GM21360 (cell line): ENCODE results near the gene SMYD4.
A peak's percentile ranks its signal among the peaks of the same experiment; 100 is the strongest.
"Not testable (repeated sequence)": the region's sequence is repeated elsewhere in the genome, so short reads cannot be mapped to it uniquely, and the experiment has no call there.

ENCODE experiments used
- ATAC-seq: cut with Tn5 transposase; IDR thresholded peaks from one replicate; pipeline ENCODE4 v1.9.1; 2021; ENCODE audit warnings: mild to moderate bottlenecking, moderate library complexity; ENCODE audit not compliant: unreplicated experiment

The SMYD4 gene, protein sequence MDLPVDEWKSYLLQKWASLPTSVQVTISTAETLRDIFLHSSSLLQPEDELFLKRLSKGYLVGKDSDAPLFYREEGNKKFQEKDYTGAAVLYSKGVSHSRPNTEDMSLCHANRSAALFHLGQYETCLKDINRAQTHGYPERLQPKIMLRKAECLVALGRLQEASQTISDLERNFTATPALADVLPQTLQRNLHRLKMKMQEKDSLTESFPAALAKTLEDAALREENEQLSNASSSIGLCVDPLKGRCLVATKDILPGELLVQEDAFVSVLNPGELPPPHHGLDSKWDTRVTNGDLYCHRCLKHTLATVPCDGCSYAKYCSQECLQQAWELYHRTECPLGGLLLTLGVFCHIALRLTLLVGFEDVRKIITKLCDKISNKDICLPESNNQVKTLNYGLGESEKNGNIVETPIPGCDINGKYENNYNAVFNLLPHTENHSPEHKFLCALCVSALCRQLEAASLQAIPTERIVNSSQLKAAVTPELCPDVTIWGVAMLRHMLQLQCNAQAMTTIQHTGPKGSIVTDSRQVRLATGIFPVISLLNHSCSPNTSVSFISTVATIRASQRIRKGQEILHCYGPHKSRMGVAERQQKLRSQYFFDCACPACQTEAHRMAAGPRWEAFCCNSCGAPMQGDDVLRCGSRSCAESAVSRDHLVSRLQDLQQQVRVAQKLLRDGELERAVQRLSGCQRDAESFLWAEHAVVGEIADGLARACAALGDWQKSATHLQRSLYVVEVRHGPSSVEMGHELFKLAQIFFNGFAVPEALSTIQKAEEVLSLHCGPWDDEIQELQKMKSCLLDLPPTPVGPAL

DNA sequence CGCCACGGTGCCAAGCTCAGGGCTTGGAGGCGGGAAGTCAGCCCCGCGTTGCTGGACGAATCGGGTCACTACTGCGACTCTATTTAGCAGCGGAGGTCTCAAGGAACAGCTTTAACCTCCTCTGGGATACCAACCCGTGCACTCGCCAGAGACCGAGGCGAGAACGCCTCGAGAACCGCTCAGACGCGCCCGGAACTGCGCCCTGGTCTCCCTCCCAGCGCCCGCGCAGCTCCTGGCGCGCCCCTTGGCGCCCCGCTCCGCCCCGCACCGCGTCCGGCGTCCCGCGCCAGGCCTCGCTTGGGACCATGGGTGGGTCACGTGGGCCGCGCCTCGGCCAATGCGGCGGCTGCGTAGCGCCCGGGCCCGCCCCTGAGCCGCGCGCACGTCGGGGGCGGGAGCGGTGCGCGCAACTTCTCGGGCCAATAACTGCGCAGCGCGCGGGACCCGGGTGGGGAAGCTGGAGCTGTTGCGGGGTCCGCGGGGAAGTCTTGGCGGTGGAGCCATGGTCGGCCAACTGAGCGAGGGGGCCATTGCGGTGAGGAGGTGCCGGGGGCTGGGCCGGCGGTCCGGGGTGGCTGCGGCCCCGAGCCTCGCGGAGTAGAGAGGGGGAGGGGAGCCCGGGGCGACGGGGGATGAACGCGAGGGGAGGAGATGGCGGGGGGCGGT is at the start of gene SMYD4, which contains the start of gene RPA1:
Gene SMYD4 (minus strand): TSS at position 311 of the 666 bp plus-strand sequence. CDS start 1,908 bp downstream, outside the sequence.
Gene RPA1 (plus strand): TSS at position 414 of the 666 bp plus-strand sequence. CDS start 89 bp downstream, at position 503.
- ATAC-seq, result peak; percentile 82

DNA sequence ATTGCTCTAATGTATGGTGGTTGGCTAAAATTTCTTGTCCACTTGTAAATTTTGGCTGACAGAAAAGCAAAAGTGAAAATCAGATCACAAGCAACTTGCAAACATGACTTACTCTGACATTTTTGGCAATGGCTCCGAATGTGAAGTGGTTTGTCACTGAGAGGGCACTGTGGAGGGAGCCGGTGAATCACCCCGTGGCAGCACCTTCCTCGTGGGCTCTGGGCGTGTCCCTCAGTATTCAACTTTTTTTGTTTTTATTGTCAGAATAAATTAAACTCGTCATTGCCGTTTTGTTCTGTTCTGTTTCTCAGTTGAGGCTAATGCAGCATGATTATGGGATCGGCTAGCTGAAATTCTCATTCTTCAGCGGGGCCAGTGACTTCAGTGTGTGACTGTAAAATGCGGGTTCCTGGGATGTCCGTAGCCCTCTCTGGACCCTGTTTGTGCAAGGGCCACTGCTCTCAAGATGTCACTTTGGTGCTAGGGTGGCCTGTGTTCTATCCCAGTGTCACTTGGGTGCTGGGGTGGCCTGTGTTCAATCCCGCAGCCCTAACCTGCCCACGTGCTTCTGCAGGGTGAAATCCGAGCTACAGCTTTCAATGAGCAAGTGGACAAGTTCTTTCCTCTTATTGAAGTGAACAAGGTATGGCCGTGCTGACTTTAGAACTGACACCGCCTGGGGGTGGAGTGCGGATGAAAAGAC is 48.9 kb upstream of the SMYD4 start:
- no peak for ATAC-seq

DNA sequence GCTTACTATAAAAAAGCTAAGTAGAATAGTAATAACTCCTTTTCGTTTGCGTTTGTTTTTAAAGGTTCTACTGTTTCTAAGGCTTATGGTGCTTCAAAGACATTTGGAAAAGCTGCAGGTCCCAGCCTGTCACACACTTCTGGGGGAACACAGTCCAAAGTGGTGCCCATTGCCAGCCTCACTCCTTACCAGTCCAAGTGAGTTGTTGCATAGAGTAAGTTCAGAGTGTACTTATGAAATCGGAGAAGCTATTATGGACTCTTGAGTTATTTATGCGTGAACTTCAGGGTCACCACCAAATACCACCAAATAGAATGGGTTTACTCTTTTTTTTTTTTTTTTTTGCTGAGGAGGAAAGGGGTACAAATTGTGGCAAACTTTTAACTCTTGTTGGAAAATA is 45.9 kb upstream of the SMYD4 start:
- no peak for ATAC-seq

DNA sequence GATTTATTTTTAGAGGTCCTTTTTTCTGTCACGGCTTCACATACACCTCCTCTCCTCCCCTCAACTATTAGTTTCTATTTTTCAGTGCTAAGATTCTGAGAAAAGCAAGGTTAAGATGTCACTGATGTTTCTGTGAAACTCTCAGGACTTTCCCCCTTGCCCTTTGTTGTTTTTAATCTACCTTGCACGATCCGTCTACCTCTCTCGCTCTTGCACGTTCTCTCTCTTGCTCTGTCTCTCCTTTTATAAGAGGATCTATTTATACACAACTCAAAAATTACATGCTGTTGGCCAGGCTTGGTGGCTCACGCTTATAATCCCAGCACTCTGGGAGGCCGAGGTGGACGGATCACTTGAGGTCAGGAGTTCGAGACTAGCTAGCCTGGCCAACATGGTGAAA is 43.7 kb upstream of the SMYD4 start:
- no peak for ATAC-seq

DNA sequence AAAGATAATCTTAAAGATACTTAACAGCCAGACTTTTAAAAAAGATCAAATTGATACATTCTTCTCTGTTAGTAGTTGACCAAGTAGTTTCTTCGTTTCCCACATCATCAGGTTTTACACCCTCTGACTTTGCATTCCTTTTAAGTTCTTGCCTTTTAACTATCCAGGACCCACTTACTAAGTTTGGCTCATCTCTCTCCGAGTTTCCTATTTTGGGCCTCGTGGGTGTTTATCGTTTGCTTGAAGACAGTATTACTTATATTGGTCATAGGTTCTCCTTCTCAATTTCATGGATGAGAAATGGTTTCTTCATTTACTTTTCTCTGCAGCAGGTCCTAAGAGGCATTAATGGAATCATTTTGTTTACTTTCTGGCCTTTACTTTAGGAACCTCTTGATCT is 43.3 kb upstream of the SMYD4 start:
- ATAC-seq, result no peak

DNA sequence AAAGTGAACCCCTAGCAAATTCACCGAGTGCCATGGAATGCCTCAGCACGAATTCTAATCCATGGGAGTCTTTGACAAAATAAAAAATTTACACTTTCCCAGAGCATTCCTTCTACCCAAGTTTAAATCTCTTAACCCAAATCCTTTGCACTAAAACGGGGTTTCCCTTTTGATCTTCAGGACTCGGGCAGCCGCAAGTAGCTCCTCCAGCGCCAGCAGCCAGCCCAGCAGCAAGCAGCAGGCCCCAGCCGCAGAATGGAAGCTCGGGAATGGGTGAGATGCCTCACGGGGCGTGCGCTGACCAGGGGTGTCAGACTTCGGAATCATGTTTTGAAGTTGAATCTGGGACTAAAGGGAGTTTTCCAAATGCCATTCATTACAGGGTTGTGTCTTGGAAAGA is 42.6 kb upstream of the SMYD4 start:
- no peak for ATAC-seq

DNA sequence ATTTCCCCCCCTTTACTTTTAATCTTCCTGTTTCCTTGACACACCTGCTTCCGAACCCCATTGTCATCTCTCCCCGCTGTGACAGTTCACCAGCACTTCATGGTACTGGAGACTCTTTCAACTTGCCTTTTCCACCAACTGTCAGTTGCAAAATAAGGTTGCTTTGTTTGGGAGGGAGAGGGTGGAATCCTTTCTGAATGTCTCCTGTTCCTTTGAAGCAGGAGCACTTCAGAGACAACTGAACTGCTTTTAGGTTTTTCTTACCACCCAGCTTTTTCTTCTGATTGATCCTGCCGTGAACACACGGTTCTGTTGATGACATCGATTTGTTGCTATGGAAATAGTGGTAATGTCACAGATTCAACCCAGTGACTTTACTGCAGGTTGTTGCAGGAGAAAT is 42.1 kb upstream of the SMYD4 start:
- ATAC-seq, result no peak

DNA sequence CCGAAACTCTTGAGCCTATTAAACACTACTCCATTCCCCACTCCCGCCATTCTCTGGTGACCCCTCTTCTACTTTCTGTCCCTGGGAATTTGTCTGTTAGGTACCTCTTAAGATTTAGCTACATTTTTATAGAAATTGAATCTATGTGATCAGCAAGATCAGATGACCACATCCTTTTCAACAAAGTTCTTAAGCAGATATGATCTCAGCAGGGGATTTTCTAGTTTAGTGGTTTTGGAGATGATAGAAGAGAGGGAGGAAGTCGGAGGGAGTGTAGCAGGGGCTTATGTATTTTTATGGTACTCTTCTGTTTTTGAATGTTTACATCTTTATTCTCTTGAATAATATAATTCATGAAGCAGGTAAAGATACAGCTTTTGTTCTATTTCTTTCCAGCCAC is 40.9 kb upstream of the SMYD4 start:
- ATAC-seq, result no peak

DNA sequence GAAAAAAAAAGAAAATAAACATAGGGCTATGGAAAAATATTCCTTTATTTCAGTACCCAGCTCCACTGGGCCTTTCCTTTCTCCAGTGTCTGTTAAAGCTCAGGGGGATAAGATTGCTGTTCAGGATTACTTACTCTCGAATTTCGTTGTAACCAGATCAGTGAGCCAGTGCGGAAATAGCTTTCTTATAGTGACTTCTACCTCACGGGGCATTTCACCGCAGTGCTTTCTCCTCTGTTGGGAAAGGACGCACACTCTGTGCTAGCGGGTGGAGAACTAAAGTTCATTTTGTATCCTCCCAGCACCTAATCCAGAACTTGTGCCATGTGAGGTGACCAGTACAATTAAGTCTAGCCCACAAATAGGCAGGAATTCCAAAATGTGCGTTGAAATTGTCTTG is 38.4 kb upstream of the SMYD4 start:
- no peak for ATAC-seq

DNA sequence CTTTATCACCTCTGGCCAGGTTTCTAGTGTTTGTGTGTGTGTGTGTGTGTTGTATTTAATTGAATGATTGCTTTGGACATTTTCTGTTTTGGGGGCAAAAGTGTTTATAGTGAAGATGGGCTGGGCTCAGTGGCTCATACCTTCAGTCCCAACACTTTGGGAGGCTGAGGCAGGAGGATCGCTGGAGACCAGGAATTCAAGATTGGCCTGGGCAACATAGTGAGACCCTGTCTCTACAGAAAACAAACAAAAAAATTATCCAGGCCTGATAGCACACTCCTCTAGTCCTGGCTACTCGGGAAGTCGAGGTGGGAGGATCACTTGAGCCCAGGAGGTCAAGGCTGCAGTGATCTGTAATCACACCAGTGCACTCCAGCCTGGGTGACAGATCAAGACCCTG is 37.6 kb upstream of the SMYD4 start:
- ATAC-seq, result no peak

DNA sequence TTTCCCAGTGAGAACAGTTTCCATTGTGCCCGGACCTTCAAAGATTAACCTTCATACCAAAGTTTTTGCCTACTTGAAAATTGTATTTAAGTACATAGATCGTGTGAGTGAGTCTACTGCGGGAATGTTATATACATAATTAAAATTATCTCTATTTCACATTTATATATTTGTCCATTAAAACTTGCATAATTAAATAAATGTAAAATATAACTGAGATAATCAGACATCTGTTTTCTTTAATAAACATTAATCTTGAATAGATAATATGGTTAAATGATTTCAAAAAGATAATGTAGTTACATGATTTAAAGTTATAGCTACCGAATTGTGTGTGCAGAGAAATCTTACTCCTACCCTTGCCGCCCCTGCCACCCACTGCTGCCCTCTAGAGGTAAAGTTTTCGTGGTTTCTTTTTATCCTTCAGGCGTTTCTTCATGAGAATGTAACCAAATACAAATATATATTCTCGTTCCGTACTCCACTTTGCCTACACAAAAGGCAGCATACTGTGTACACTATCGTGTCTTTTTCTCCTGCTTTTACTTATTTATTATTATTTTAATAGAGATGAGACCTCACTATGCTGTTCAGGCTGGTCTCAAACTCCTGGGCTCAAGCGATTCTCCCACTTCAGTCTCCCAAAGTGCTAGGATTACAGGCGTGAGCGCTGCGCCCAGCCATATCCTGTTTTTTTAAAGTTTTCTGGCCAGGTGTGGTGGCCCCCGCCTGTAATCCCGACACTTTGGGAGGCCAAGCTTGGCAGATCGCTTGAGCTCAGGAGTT is 35.7 kb upstream of the SMYD4 start:
- no peak for ATAC-seq

DNA sequence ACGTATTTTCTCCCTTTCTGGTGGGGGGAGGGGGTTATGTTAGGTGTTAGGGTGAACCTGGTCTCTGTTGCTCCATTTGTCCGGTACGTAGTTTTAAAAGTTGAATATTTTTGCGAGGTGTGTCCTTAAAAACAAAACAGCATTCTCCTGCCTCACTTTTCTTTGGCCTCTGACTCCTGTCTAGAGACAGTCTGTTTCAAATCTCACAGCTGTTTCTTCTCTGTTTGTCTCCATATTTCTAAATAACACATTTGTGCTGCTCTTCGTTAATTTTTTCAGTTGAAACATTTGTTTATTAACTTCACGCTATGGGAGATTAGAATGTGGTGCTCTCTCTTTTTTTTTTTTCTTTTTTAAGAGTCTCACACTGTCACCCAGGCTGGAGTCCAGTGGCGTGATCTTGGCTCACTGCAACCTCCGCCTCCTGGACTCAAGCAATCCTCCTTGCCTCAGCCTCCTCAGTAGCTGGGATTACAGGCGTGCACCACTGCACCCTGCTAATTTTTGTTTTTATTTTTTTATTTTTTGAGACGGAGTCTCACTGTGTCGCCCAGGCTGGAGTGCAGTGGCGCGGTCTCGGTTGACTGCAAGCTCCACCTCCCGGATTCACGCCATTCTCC is 31.8 kb upstream of the SMYD4 start:
- ATAC-seq, result no peak

DNA sequence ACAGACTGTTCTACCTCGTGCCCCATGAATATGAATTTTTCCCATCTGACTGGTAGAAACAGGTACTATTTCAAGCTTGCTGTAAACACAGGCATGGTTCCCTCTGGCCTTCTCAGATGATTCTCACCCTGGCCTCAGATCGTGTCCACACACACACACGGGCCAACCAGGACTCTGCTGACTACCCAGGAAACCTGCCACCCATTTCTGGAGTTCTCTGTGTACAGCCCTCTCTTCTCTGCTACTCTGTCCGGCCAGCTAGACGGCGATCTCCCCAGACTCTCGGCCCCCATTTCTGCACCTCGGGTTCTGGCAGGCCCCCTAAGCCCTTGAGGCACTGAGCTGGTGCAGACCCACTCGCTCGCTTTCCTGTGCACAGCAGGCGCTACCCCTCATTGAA is 31.3 kb upstream of the SMYD4 start:
- ATAC-seq, result no peak

DNA sequence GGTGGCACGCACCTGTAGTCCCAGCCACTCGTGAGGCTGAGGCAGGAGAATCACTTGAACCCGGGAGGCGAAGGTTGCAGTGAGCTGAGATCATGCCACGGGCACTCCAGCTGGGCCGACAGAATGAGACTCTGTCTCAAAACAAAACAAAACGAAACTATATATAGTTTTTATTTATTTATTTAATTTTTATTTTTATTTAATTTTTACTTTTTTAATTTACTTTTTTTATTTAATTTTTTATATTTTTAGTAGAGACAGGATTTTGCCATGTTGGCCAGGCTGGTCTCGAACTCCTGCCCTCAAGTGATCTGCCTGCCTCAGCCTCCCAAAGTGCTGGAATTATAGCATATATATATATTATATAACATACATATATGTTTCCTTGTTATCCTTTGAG is 26.8 kb upstream of the SMYD4 start:
- ATAC-seq, result not testable (repeated sequence)

DNA sequence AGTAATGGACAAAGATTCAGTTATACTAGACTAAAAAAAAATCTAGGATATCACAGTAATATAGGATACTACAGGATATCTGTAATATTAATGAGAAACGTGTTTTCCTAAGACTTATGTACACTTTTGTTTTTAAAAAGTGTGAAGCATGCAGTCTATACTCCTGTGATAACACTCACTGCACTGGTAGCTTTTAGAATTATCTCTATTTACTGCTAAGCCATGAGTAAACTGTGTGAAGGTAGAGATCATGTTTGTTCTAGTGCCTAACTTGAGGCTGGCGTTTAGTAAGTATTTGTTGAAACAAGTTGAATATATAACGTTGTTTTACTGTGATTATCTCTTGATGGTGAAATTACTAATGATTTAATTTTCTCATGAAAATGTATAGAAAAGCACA is 24.0 kb upstream of the SMYD4 start:
- no peak for ATAC-seq

DNA sequence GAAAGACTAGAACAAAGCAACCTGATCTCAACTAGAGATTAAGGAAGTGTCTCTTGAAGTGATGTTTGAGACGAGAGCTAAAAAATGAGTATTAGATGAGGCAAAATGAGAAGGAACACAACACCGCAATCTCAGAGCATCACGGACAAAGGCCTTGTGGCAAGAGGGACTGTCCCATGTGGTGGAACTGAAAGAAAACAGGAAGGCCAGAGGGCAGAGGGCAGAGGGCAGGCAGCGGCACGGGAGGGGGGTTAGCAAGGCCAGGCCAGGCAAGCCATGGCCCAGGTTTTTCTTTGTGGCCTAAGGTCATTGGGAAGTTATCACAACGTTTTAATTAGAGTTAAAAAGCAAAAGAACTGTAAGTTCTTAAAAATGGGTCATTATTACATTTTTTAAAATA is 22.6 kb upstream of the SMYD4 start:
- ATAC-seq, result no peak

DNA sequence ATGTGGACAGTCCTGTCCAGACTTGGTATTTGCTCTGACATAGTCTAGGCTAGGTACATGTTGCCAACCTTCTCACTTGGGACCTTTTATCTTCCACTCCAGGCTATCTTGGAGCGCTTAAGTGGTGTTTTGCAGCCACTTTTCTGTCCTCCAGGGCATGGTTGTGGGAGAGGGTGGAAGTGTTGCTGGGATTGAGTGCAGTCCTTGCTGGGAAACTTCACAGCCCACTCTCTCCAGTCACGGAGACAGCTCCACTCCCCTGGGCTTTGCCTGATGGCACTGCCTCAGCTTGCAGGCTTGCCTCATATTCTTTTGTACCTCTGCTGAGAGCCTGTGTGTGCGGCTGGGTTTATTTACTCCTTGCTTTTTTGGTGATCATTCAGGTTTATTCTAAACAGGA is 17.5 kb upstream of the SMYD4 start:
- ATAC-seq, result no peak

DNA sequence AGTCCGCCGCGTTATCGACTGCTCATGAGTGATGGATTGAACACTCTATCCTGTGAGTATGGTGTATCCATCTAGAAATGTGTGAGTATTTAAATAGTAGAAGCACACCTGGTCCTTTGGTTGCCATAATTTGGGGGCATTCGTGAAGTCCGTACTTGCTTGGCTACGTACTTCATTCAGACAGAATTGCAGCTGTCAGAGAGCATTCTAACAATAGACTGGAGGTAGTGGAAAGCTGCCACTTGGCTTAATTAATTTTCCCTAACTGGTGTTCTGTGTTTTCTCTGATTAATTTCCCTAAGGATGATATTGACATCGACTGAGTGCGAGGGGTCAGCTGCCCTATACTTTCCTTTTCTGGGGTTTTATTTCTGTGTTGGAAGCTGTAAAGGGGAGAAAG is 14.2 kb upstream of the SMYD4 start:
- no peak for ATAC-seq

DNA sequence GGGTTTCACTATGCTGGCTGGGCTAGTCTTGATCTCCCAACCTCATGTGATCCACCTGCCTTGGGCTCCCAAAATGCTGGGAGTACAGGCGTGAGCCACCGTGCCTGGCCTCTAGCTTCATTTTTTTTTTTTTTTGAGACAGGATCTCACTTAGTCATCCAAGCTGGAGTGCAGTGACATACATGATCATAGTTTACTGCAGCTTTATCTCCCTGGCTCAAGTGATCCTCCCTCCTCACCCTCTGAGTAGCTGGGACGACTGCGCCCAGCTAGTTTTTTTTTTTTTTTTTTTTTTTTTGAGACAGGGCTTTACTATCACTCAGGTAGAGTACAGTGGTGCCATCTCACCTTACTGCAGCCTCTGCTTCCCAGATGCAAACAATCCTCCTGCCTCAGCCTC is 9.8 kb upstream of the SMYD4 start:
- ATAC-seq, result no peak
